ENCODE measurements around the gene ABHD16B. TPM values are rescaled to one million over a fixed set of nuclear protein-coding genes. Genes with fewer than 3 reads are reported as not detected.

ABHD16B gene
- total and polyA plus RNA-seq, 2 of the 13 experiments (the other 11 are each of a cell fraction or from before 2014, with no cell fraction given): not detected

DNA sequence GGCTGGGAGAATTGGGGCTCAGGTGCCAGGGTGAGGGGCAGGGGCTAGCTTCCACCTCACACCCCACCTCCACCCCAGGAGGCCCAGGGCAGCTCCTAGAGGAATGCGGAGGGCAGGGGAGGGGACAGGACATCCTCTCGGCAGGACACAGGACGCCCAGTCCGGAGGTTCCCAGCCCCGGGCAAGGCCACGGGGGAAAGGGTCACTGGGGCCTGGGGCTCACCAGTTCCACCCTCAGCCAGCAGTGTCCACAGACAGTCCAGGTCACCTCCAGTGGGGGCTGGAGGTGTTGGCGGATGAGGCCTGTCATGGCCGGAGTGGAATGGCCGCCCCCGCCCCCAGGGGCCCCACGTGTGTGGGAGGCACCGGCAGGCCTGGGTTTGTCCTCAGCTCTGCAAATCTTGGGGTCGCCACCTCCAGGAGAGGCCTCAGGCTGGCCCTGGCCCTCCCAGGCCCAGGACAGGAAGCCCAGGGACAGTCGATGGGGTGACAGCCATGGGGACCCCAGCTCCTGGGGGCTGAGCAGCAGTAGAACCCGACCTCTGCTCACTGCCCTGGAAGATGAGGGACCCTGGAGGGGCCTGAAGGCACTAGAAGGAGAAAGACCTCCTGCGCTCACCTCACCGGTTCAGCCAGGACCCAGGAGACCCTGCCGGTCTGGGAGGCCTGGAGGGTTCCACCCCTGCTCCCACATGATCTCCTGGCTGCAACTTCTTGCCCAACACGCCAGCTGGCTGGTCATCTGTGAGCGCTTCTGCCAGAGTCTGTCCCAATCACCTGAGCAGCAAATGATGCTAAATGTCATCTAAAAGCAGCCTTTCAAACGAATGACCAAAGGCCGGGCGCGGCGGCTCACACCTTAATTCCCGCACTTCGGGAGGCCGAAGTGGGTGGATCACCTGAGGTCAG, 13.0 kb upstream of the ABHD16B start (continued):
- TF ChIP-seq MED13 (CRISPR knock-in tag; IDR thresholded peaks at IDR 0.05) (no peak; the same call in 1 of the 2 replicates), ZNF605 (CRISPR knock-in tag; IDR thresholded peaks at IDR 0.05) (no peak), MATR3 (CRISPR knock-in tag; IDR thresholded peaks at IDR 0.05) (no peak), CSRNP1 (CRISPR knock-in tag; IDR thresholded peaks at IDR 0.05) (no peak; the same call in 1 of the 2 replicates), ZNF660 (CRISPR knock-in tag; IDR thresholded peaks at IDR 0.05; ENCODE audit: borderline replicate concordance, low read depth) (no peak), USF2 (IDR thresholded peaks at IDR 0.05; ENCODE audit: low read depth, low read length) (no peak), USF2 (CRISPR knock-in tag; IDR thresholded peaks at IDR 0.05; ENCODE audit: borderline replicate concordance) (no peak), NFIC (IDR thresholded peaks at IDR 0.05; ENCODE audit: low read length) (no peak), RERE (CRISPR knock-in tag; IDR thresholded peaks at IDR 0.05; ENCODE audit: low read depth) (no peak), ATF6 (CRISPR knock-in tag; conservative IDR thresholded peaks at IDR 0.05) (no peak), AKAP8 (CRISPR knock-in tag; IDR thresholded peaks at IDR 0.05) (peak; percentile 68), GPBP1L1 (CRISPR knock-in tag; IDR thresholded peaks at IDR 0.05) (no peak), KLF12 (CRISPR knock-in tag; IDR thresholded peaks at IDR 0.05; ENCODE audit: borderline replicate concordance) (no peak)
- TF ChIP-seq, protein P1, sequence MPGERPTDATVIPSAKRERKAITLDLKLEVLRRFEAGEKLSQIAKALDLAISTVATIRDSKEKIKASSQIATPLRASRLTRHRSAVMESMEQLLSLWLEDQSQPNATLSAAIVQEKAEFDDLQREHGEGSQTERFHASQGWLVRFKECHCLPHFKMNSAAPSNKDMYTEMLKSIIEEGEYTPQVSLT (CRISPR knock-in tag; IDR thresholded peaks at IDR 0.05; ENCODE audit: borderline replicate concordance, low read depth): no peak

Data from HepG2 (cell line).